CD4-positive, CD25-positive, alpha-beta regulatory T cell (primary cell): ENCODE data around the gene PRKRA. TPM values are rescaled to one million over a fixed set of nuclear protein-coding genes. Genes with fewer than 3 reads are reported as not detected.

Experiments
- ATAC-seq, 2 donors: fragments of 150-1000 bp; cut with Tn5 transposase; one replicate each; pipeline ENCODE4 v1.10.0; 2021; ENCODE audit warnings: low read depth in 2 of 2, moderate number of reproducible peaks in 2 of 2, moderate library complexity in 1 of 2
- DNase-seq, 3 donors: peaks; one replicate each; pipeline versions ENCODE4 v3.0.0 to v3.0.0-alpha.2; 2012 to 2022; ENCODE audit warnings: mixed read lengths in 1 of 3
- H3K27ac ChIP-seq: one replicate; pipeline ENCODE4 v1.7.0; 2013; ENCODE audit warnings: mild to moderate bottlenecking, low read length; ENCODE audit not compliant: insufficient read depth, poor library complexity, severe bottlenecking
- H3K27me3 ChIP-seq: one replicate; pipeline ENCODE4 v1.7.0; 2013; ENCODE audit warnings: low read length; ENCODE audit not compliant: control insufficient read depth, insufficient read depth
- H3K36me3 ChIP-seq: one replicate; pipeline ENCODE4 v1.7.0; 2013; ENCODE audit warnings: mild to moderate bottlenecking, low read length, moderate library complexity; ENCODE audit not compliant: control insufficient read depth, insufficient read depth
- H3K4me1 ChIP-seq: 2 replicates; pipeline ENCODE4 v1.7.0; 2013; ENCODE audit warnings: mild to moderate bottlenecking, low read length; ENCODE audit not compliant: insufficient read depth, control insufficient read depth, poor library complexity, severe bottlenecking
- H3K4me3 ChIP-seq: one replicate; pipeline ENCODE4 v1.7.0; 2013; ENCODE audit warnings: low read depth, mild to moderate bottlenecking, low read length, moderate library complexity
- H3K9me3 ChIP-seq, 2 experiments: 1 replicate in 1 of 2; 2 replicates in 1 of 2; pipeline ENCODE4 v1.7.0; 2013; ENCODE audit warnings: low read length in 2 of 2, mild to moderate bottlenecking in 1 of 2, moderate library complexity in 1 of 2; ENCODE audit not compliant: control insufficient read depth in 2 of 2
- H3K27ac Mint-ChIP-seq, 3 donors: one replicate each; pipeline ENCODE4 v1.8.0; 2020 to 2022; ENCODE audit warnings: mild to moderate bottlenecking in 3 of 3, mixed read lengths in 3 of 3, moderate library complexity in 2 of 3
- H3K27me3 Mint-ChIP-seq: one replicate; pipeline ENCODE4 v1.8.0; 2022; ENCODE audit warnings: mild to moderate bottlenecking, mixed read lengths
- H3K36me3 Mint-ChIP-seq: one replicate; pipeline ENCODE4 v1.8.0; 2020; ENCODE audit warnings: mixed read lengths
- H3K4me1 Mint-ChIP-seq, 4 donors: one replicate each; pipeline ENCODE4 v1.8.0; 2020 to 2022; ENCODE audit warnings: mixed read lengths in 4 of 4, mild to moderate bottlenecking in 1 of 4
- H3K4me3 Mint-ChIP-seq, 4 donors: one replicate each; pipeline ENCODE4 v1.8.0; 2020 to 2022; ENCODE audit warnings: mild to moderate bottlenecking in 4 of 4, mixed read lengths in 4 of 4, moderate library complexity in 3 of 4
- H3K9me3 Mint-ChIP-seq, 7 donors: one replicate each; pipeline ENCODE4 v1.8.0; 2020 to 2022; ENCODE audit warnings: mixed read lengths in 7 of 7, mild to moderate bottlenecking in 3 of 7, moderate library complexity in 2 of 7
- polyA plus RNA-seq, 4 donors: library from polyadenylated mRNA; unstranded; fragments of 300-500 nt; fragmentation: Illumina TruSeq; gene quantifications; one replicate each; pipeline ENCODE4 v1.2.3, GENCODE V29; 2021
- total RNA-seq: library from RNA; stranded (reverse); gene quantifications from one replicate; pipeline ENCODE4 v1.2.3, GENCODE V29; 2022

Gene PRKRA
- total and polyA plus RNA-seq, 5 donors from 2014 or later: 50.8 to 103 (median 53.3) TPM

DNA sequence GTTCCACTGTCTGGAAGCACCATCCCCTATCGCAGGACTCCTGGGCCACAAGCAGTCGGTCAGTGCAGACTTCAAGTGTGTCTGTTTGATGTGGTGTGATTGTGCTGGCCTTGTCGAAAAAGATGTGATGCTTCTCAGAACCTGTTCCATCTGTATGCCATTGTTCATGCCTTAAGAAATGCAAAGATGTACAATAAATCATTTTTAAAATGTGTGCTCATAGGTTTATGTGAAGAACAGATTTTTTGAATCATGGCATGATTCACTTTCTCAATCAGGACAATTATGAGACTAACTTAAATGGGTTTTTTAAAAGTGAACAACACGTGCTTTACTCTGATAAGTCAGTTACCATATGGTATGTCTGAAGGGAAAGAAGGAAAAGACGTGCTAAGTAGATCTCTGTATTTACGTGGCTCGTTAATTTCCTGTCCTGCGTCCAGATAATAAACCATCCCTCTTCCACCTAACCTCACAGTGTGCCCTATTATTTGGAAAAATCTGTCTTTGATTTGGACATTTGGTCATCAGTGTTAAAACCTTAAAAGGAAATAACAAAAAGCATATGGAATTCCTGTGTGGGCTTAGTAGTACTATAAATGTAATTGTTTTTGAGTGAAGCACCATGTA, 54.9 kb downstream of the PRKRA start:
- H3K4me3 Mint-ChIP-seq: no peak overlapping the region
- Histone ChIP-seq H3K36me3 (no peaks in the 10 kb centered on the region), H3K4me3 (no peak overlapping the region), H3K9me3 (no peaks in the 10 kb centered on the region), H3K4me1 (no peaks in the 10 kb centered on the region), H3K27ac (no peak overlapping the region), H3K27me3 (peaks cover 8% of the 10 kb centered on the region)
- no peaks in the 10 kb centered on the region for H3K36me3 Mint-ChIP-seq
- ATAC-seq: no peak
- peaks cover 25% of the 10 kb centered on the region for H3K27me3 Mint-ChIP-seq
- no peak for DNase-seq
- no peaks in the 10 kb centered on the region for H3K9me3 Mint-ChIP-seq
- no peak overlapping the region for H3K27ac Mint-ChIP-seq
- H3K4me1 Mint-ChIP-seq: no peaks in the 10 kb centered on the region

- no peaks in the 10 kb centered on the region for H3K4me1 ChIP-seq
- H3K4me1 Mint-ChIP-seq: no peaks in the 10 kb centered on the region
- H3K27ac Mint-ChIP-seq: no peak overlapping the region
- no peak overlapping the region for H3K4me3 ChIP-seq
- no peaks in the 10 kb centered on the region for H3K36me3 Mint-ChIP-seq
- H3K4me3 Mint-ChIP-seq: no peak overlapping the region
- no peaks in the 10 kb centered on the region for H3K36me3 ChIP-seq
- peaks cover 25% of the 10 kb centered on the region for H3K27me3 Mint-ChIP-seq
- ATAC-seq (no peak), DNase-seq (no peak)
- no peaks in the 10 kb centered on the region for H3K9me3 ChIP-seq
- H3K27me3 ChIP-seq: peaks cover 8% of the 10 kb centered on the region
- no peak overlapping the region for H3K27ac ChIP-seq
- no peaks in the 10 kb centered on the region for H3K9me3 Mint-ChIP-seq
These were observed 55.7 kb downstream of the PRKRA start for GRCh38 chr2:178395295-178395694.

- H3K27ac Mint-ChIP-seq: no peak overlapping the region
- ATAC-seq: no peak
- H3K27me3 Mint-ChIP-seq: peaks cover 25% of the 10 kb centered on the region
- DNase-seq: no peak
- H3K36me3 Mint-ChIP-seq: no peaks in the 10 kb centered on the region
- Histone ChIP-seq H3K4me1 (no peaks in the 10 kb centered on the region), H3K9me3 (no peaks in the 10 kb centered on the region), H3K27me3 (peaks cover 8% of the 10 kb centered on the region), H3K4me3 (no peak overlapping the region), H3K36me3 (no peaks in the 10 kb centered on the region), H3K27ac (no peak overlapping the region)
- no peaks in the 10 kb centered on the region for H3K4me1 Mint-ChIP-seq
- no peak overlapping the region for H3K4me3 Mint-ChIP-seq
- no peaks in the 10 kb centered on the region for H3K9me3 Mint-ChIP-seq
These were observed 56.1 kb downstream of the PRKRA start for GRCh38 chr2:178394859-178395258.

- H3K27ac ChIP-seq: no peak overlapping the region
- Mint-ChIP-seq H3K36me3 (no peaks in the 10 kb centered on the region), H3K4me1 (peaks cover 2 to 4% (median 3%) of the 10 kb centered on the region in 4 donors), H3K27ac (no peak overlapping the region), H3K9me3 (no peaks in the 10 kb centered on the region), H3K27me3 (peaks cover 30% of the 10 kb centered on the region), H3K4me3 (no peak overlapping the region)
- H3K36me3 ChIP-seq: no peaks in the 10 kb centered on the region
- no peak overlapping the region for H3K4me3 ChIP-seq
- H3K4me1 ChIP-seq: no peaks in the 10 kb centered on the region
- H3K27me3 ChIP-seq: peaks cover 8% of the 10 kb centered on the region
- H3K9me3 ChIP-seq: no peaks in the 10 kb centered on the region
- DNase-seq (no peak), ATAC-seq (no peak)
These were observed 58.8 kb downstream of the PRKRA start for GRCh38 chr2:178392215-178392614.

- Mint-ChIP-seq H3K4me3 (no peak overlapping the region), H3K27ac (no peak overlapping the region), H3K36me3 (no peaks in the 10 kb centered on the region), H3K4me1 (peaks cover 5 to 8% (median 7%) of the 10 kb centered on the region in 4 donors), H3K9me3 (no peaks in the 10 kb centered on the region), H3K27me3 (peaks cover 30% of the 10 kb centered on the region)
- H3K4me3 ChIP-seq: no peak overlapping the region
- H3K9me3 ChIP-seq: no peaks in the 10 kb centered on the region
- no peaks in the 10 kb centered on the region for H3K4me1 ChIP-seq
- ATAC-seq (no peak), DNase-seq (no peak)
- no peak overlapping the region for H3K27ac ChIP-seq
- H3K27me3 ChIP-seq: peaks cover 8% of the 10 kb centered on the region
- no peaks in the 10 kb centered on the region for H3K36me3 ChIP-seq
These were observed 59.3 kb downstream of the PRKRA start for GRCh38 chr2:178391701-178392100.

DNA sequence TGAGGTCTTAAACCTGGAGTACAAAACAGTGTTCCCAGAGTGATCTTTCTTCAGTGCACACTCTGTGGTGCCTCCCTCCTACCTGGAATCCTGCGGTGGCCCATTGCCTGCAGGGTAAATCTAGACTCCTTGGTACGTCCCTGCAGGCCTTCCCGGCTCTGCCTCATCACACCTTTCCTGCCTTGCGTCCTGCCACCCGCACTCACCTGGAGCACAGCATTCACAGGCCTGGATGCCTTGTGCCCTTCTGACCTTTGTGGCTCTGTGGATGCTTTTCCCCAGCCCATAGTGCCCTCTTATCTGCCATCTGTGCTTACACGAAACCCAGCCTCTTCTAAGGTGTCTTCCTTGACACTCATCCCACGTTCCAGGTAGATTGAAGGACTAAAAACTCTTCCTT, 62.7 kb downstream of the PRKRA start:
- H3K9me3 ChIP-seq: no peaks in the 10 kb centered on the region
- ATAC-seq: no peak
- H3K4me3 Mint-ChIP-seq: no peak overlapping the region
- peaks cover 5 to 9% (median 7%) of the 10 kb centered on the region in 4 donors for H3K4me1 Mint-ChIP-seq
- no peak overlapping the region for H3K27ac ChIP-seq
- no peaks in the 10 kb centered on the region for H3K9me3 Mint-ChIP-seq
- no peak for DNase-seq
- H3K4me1 ChIP-seq: no peaks in the 10 kb centered on the region
- no peaks in the 10 kb centered on the region for H3K36me3 Mint-ChIP-seq
- peaks cover 3% of the 10 kb centered on the region for H3K27me3 ChIP-seq
- no peak overlapping the region for H3K27ac Mint-ChIP-seq
- H3K36me3 ChIP-seq: no peaks in the 10 kb centered on the region
- no peak overlapping the region for H3K4me3 ChIP-seq
- peaks cover 15% of the 10 kb centered on the region for H3K27me3 Mint-ChIP-seq

- H3K4me1 ChIP-seq: no peaks in the 10 kb centered on the region
- no peak overlapping the region for H3K27ac ChIP-seq
- H3K27ac Mint-ChIP-seq: no peak overlapping the region
- H3K9me3 ChIP-seq: no peaks in the 10 kb centered on the region
- H3K36me3 ChIP-seq: no peaks in the 10 kb centered on the region
- H3K4me1 Mint-ChIP-seq: peaks cover 5 to 9% (median 7%) of the 10 kb centered on the region in 4 donors
- no peaks in the 10 kb centered on the region for H3K36me3 Mint-ChIP-seq
- peak in 1 of 2 donors; percentile 45 for ATAC-seq
- H3K27me3 ChIP-seq: peaks cover 2% of the 10 kb centered on the region
- peak in 1 of 3 donors; percentile 74 for DNase-seq
- H3K4me3 ChIP-seq: no peak overlapping the region
- no peaks in the 10 kb centered on the region for H3K9me3 Mint-ChIP-seq
- no peak overlapping the region for H3K4me3 Mint-ChIP-seq
- peaks cover 6% of the 10 kb centered on the region for H3K27me3 Mint-ChIP-seq
These were observed 63.9 kb downstream of the PRKRA start for GRCh38 chr2:178386986-178387597.

DNA sequence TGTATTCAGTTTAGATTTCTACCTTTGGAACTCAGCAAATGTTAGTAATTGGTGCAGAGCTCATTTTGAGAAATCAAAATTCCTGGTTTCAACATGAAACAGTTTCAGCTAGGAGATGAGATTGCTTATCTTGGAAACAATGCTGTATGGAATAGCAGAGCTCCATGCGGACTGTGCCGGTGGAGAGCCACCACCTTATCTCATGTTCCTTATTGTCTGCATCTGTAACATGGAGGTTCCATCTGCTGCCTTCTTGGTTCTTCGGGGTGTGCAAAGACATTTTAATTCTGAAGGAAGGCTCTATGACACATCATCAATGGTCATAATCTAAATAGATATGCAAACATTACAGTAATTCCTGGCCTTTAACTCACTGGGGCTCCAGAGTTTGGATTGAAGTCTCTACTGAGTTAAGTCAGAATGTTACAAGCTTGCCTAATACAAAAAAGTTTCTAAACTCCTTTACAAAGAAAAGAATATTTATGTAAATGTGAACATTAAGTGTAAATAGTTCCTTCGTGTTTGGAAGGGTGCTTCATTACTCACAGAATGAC, 65.3 kb downstream of the PRKRA start:
- no peak for ATAC-seq
- H3K27ac ChIP-seq: no peak overlapping the region
- H3K27ac Mint-ChIP-seq: no peak overlapping the region
- no peak overlapping the region for H3K4me3 Mint-ChIP-seq
- H3K9me3 ChIP-seq: no peaks in the 10 kb centered on the region
- peaks cover 5 to 14% (median 7%) of the 10 kb centered on the region in 4 donors for H3K4me1 Mint-ChIP-seq
- H3K27me3 Mint-ChIP-seq: peaks cover 16% of the 10 kb centered on the region
- H3K36me3 ChIP-seq: no peaks in the 10 kb centered on the region
- no peaks in the 10 kb centered on the region for H3K4me1 ChIP-seq
- no peaks in the 10 kb centered on the region for H3K9me3 Mint-ChIP-seq
- peaks cover 2% of the 10 kb centered on the region for H3K27me3 ChIP-seq
- DNase-seq: no peak
- H3K36me3 Mint-ChIP-seq: no peaks in the 10 kb centered on the region
- no peak overlapping the region for H3K4me3 ChIP-seq
